KBM-7 (cell line): ENCODE data around the gene KIF3C.
"Not testable (repeated sequence)": the region's sequence is repeated elsewhere in the genome, so short reads cannot be mapped to it uniquely, and the experiment has no call there.

Experiments used
- DNase-seq: peaks from one replicate; pipeline ENCODE4 v3.0.0-alpha.2; 2015
- in situ Hi-C: fragments of 300-500 bp; cut with MboI; formaldehyde crosslinking; loops from 2 replicates; pipeline ENCODE4 v1.14.3; 2020; ENCODE audit warnings: low sequenced_read_pairs, low pct_unique_long_range_greater_than_20kb, mixed read lengths

The KIF3C gene

DNA sequence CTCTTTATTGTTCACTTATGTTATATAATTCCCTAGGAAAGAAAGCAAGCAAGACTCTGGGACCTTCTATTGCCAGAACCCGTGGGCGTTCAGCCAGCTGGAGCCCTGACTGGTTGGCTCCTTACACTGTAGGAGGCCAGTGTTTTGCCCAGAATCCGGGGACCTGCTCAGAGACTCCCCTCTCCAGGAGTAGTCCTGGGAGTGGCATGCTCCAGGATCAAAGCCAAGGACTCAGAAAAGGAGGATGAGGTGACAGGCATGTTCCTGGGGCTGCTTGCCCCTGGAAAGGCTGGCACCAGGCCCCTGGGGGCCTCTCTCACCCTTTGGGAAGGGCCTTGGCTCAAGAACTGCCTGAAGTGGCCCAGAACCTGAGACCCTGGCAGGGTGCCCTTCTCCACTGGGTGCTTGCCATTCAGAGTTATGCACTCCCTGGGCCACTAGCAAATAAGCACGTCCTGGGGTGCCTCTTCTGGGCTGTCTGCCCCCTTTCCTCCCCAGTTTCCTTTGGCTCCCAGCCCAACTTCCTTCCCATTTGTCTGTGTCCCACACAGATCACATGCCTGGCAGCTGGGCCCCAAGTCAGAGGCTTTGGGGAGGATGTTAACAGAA is 19.6 kb upstream of the KIF3C start:
- peak; percentile 47 for DNase-seq
- in situ Hi-C loops, result no loop called here

DNA sequence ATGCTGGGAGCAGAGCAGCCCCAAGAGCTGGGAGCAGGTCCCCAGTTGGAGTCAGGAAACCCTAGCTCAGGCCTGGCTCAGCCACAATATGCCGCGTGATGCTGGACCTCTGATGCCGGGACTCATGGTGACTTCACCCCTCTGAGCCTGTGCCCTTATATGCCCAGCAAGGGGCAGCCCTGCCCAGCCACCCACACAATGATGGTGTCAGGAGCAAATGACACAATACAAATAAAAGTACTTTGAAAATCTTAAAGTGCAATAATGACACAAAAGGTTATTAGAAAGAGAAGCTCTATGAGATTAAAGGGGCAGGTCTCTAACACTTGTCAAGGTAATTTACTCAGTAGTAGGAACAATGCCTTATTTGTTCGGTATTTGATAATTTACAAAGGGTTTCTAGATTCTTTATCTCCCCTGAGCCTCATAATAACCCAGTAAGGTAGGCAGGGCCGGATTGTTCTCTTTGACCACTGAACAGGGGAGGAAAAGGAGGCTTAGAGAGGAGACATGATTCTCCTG is 18.3 kb upstream of the KIF3C start:
- in situ Hi-C loops, result no loop called here
- DNase-seq, result no peak

DNA sequence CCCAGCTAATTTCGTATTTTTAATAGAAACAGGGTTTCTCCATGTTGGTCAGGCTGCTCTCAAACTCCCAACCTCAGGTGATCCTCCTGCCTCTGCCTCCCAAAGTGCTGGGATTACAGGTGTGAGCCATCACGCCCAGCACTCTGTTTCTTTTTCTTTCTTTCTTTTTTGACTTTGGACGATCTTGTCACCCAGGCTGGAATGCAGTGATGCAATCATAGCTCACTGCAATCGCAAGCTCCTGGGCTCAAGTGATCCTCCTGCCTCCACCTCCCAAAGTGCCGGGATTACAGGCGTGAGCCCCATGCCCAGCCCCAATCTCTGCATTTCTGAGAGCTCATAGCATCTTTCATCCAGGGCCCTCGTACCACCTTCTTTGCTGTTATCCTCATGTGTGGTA is 17.1 kb upstream of the KIF3C start:
- DNase-seq, in situ Hi-C loops: not testable (repeated sequence)

DNA sequence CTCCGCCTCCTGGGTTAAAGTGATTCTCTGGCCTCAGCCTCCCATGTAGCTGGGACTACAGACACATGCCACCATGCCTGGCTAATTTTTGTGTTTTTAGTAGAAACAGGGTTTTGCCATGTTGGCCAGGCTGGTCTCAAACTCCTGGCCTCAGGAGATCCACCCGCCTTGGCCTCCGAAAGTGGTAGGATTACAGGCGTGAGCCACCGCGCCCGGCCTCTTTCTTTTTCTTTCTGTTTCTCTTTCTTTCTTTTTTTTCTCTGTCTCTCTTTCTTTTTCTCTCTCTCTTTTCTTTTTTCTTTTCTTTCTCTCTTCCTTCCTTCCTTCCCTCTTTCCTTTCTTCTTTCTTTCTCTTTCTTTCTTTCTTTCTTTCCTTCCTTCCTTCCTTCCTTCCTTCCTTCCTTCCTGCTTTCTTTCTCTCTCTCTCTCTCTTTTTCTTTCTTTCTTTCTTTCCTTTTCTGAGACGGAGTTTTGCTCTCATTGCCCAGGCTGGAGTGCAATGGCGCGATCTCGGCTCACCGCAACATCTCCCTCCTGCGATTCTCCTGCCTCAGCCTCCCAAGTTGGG is 16.6 kb upstream of the KIF3C start:
- in situ Hi-C loops, DNase-seq: not testable (repeated sequence)

DNA sequence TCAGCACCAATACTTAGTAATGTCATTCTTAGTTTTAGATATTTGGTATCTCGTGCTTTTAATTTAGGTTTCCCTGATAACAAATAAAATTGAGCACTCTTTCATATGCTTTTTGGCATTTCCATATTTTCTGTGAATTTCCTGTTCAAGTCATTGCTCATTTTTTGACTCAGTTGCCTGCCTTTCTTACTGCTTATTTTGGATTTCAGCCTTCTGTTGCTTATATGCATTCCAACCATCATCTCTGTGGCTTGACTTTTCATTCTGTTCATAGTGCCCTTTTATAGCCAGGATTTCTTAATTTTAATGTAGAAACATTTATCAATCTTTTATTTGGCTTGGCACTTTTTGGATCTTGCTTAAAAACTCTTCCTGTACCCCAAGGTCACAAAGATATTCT is 14.5 kb upstream of the KIF3C start:
- DNase-seq, result no peak
- in situ Hi-C loops, result no loop called here

DNA sequence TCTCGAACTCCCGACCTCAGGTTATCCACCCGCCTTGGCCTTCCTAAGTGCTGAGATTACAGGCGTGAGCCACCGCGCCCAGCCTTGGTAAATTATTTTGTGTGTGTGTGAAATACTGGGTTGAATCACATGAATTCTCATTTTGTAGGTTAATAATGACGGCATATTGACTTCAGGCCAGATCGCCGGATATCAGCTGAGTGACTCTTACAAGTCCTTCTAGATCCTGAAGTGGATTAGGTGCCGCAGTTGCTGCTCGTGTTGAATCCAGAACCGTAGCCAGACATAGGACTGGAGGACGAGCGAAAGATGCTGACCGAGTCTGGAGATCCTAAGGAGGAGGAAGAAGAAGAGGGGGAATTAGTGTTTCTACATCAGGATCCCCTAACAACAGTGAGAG is 12.2 kb upstream of the KIF3C start:
- DNase-seq, result no peak
- in situ Hi-C loops, result no loop called here

DNA sequence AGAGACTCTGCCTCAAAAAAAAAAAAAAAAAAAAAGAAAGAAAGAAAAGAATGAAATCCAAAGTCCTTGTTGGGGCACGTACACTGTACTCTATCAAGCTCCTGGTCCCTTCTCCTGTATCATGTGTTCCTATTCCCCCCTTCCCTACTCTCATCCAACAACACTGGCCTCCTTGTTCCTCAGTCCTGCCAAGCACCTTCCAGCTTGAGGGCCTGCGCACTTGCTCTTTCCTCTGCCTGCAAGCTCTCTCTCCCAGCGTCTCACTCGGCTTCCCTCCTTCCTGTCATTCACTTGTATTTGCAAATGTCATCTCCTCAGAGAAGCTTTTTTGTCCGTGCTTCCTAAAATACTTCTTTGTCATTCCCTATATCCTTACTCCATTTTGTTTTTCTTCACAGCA is 10.8 kb upstream of the KIF3C start:
- in situ Hi-C loops, result no loop called here
- no peak for DNase-seq

DNA sequence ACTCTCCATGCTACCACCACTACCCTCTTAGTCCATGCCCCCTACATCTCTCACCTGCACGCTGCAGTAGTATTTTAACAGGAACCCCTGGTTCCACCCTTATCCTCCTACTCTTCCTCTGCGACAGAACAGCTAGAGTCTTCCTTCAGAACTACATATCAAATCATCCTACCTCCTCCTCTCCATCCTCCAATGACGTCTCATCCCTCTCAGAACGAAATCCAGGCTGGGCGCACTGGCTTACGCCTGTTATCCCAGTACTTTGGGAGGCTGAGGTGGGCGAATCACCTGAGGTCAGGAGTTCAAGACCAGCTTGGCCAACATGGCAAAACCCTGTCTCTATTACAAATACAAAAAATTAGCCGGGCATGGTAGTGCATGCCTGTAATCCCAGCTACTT is 10.3 kb upstream of the KIF3C start:
- in situ Hi-C loops, result no loop called here
- no peak for DNase-seq

DNA sequence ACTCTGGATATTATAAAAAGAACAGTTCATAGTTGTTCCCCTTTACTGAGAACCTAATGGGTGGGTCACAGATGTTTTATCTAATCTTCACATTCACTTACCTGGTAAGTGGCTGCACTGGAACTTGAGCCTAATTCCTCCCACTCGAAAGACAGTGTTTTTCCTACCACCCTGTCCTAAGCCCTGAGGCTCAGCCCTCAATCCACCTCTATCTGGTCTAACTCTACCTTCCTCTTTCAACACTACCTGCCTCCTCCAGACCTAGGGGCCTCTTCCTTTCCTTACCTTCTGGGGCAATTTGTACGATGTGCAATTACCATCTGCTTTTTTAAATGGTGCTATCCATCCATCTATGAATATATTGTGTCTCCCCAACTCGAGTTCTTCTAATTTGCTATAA is 9.7 kb upstream of the KIF3C start:
- in situ Hi-C loops, result no loop called here

DNA sequence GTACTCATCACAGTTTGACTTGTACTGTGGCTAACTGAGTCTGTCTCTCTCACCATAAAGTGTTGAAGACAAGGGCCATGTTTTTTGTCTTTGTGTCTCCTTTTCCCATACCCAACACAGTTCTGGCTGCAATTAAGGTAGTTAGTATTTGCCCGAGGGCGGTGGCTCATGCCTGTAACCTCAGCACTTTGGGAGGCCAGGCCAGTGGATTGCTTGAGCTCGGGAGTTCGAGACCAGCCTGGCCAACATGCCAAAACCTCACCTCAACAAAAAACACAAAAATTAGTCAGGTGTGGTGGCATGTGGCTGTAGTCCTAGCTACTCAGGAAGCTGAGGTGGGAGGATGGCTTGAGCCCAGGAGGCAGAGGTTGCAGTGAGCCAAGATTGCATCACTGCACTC is 6.9 kb upstream of the KIF3C start:
- DNase-seq, result no peak
- in situ Hi-C loops, result no loop called here

More for the DNA sequence above, 9.7 kb upstream of the KIF3C start:
- no peak for DNase-seq

DNA sequence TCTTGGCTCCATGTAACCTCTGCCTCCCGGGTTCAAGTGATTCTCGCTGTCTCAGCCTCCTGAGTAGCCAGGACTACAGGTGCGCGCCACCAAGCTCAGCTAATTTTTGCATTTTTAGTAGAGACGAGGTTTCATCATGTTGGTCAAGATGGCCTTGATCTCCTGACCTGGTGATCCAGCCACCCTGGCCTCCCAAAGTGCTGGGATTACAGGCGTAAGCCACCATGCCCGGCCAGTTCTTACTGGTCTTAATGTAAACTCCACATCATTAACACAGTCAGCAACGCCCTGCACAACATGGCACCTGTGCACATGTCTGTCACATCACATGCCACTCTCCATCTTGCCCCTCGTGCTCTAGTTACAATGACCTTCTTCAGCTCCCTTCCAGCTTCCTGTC is 5.8 kb upstream of the KIF3C start:
- DNase-seq, result no peak
- in situ Hi-C loops, result no loop called here

DNA sequence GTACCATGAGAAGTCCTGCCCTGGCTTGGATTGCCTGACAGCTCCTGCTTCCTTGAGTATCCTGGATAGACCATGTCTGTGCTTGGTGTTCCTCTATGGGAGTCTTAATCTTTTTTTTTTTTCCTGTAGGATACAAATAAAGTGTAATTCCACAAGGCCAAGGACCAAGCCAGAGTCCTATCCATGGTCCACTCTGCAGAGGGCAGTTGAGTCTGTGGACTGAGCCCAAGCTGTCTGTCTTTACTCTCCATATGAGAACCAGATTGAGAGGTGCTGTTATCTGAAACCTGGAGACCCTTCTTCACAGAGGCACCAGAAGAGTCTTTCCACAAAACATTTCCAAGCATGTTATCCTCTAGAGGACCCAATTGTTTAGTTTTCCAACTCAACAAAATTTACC is 1.4 kb upstream of the KIF3C start:
- in situ Hi-C loops, result no loop called here

DNA sequence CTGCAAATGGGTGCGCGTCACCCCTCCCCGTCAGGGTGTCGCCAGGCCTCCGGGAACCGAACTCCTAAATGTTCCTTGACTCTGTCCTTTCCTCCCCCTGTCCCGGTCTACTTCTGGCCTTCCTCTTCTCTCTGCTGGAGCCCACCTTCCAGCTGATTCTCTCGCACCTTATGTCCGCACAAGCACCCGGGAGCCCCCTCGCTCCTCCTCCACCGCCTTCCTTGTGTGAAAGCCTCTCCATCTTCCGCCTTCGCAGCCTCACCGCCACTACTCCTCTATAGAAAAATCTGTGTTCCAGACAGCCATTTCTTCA is 627 bp upstream of the KIF3C start:
- in situ Hi-C loops, result no loop called here
- DNase-seq, result no peak

More for the DNA sequence above, 1.4 kb upstream of the KIF3C start:
- no peak for DNase-seq

DNA sequence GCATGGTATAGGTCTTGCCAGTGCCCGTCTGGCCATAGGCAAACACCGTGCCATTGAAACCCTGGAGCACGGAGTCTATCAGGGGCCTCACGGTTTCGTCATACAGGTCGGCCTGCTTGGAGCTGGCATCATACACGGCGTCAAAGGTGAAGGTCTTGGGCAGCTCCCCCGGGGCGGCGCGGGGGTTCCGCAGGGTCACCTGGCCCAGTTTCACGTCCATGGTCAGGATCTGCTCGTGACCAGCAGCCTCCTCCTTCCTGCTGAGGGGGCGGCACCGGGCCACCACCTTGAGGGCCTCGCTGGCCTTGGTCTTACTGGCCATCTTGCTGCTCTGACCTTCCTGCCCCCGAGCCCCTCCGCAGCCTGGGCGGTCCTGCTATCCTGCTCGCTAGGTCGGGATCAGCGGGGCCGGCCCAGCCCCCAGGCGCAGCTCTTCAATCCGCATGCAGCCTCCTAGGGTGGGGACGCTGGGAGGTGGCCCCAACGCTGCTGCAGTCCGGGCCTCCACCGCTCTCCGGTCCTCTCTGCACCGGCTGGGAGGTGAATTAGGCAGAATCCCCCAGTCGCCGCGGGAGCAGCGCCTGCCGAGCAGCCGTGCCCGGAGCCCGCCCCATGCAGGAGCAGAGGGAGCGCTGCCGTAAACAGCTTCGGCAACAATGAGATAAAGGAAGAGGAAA is 563 bp downstream of the KIF3C start:
- in situ Hi-C loops, result no loop called here
- DNase-seq, result no peak

DNA sequence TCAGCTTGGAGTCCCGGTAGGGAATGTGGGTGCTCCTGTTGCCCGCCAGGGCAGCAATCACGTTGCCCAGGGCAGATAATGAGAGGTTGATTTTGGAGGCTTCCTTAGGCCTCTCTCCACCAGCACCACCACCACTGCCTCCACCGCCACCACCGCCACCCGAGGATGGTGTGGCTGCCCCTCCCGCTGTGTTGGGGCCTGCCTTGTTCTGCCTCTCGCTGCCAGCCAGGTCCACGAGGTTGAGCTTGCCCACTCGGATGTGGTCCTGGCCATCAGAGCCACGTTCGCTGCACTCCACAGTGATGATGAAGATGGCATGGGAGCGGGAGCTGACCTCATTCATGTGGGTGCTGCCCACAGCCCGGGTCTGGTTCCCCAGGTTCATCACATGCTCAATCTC is 1.3 kb downstream of the KIF3C start:
- in situ Hi-C loops, result no loop called here
- no peak for DNase-seq

DNA sequence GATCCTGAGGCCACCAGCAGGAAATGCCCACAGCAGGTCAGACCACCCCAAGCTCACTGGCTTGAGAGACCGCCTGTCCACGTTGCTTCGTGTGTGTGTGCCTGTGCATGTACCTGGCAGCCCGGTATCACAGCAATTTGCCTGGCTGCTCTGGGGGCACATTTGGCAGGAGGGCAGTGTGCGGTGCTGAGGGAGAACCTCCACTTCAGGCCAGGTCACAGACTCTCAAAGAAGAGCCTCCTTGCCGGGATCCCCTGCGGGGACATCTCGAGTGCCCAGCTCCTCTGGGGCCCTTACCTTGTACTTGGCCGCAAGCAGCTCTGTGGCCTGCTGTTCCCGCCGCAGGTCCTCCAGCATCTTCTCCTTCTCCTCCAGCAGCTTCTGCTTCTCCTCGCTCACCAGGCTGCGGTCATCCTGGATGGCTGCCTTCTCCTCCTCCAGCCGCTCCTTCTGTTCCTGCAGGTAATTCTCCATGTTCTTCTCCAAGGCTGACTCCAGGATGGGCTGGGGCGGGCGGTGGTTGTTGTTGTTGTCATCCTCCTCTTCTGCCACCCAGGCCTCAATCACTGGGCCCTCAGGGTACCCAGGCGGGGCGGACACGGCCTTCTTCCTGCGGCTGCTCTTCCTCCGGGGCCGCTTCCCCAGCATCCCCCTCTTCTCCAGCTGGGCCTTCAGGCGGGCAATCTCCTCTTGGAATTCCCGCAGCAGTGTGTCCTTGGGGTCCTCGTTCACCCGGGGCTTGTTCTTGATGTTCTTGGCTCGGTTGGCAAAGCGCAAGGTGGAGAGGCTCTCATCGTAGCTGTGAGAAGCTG is 2.0 kb downstream of the KIF3C start:
- in situ Hi-C loops, result no loop called here
- no peak for DNase-seq

DNA sequence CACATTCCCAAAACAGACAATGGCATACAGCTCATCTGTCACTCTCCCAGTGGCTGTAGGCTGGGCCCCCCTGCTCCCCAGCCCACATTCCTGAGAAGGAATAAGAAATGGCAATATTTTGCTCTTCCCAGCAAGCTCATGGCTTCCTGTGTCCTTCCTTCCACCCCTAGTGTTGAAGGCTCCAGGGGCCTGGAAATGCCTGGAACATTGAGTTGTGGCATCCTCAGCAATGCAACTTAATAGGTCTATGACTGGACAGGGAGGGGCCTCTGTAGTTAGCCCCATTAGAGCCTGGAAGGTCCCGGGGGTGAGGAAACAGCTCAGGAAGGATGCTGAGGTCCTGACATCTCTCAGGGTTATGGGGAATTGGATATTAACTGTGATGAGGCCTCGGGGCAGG is 3.3 kb downstream of the KIF3C start:
- in situ Hi-C loops, result no loop called here
- DNase-seq, result no peak

DNA sequence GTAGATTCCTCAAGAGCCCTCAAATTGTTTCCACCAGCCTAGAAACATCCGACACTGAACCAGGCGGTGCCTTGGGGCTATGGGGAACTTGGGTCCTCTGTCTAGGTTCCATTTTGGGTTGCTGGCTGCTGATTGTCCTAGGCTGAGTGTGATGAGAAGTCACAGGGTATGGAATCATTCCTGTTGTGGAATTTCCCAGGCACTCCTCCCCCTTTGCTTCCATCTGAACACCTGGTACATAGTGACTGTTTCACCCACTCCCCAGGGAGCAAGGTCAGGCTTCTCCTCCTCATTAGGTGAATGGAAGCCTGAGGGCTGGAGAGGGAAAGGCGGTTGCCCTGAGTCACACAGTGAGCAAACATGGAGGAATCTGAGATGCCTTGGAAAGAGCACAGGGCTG is 4.5 kb downstream of the KIF3C start:
- DNase-seq, result no peak
- in situ Hi-C loops, result no loop called here

DNA sequence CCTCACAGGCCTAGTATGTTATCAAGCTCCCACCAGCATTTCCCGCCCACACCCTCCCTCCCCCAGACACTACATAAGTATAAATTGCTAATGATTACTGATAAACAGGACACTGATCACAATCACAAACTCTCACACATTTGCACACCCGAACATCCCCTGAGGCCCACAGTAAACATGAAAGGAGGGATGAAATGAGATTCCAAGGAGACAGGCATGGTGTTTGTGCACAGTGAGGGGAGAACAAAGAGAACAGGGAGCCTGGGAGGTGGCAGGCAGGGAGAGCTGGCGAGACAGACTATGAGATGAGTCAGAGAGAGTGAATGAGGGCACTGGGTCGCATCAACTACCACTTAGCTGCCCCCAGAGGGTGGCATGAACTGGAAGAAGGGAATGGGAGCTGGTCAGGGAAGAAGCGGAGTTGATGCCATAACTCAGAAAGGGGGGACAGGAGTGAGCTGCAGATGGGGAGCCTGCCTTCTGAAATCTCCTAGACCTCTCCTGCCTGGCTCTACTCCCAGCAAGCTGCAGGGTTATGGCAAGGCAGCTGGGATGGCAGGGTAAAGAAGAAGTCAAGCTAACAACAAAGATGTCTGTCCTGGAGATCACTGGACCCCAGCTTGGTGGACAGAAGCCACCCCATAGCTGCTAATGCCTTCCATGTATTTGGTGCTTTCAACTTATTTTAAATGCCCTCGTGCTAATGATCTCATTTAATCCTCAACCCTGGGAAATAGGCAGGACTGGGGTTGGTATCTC is 5.1 kb downstream of the KIF3C start:
- DNase-seq, result no peak
- in situ Hi-C loops, result no loop called here
